ENCODE data around the gene THAP12.
A peak's percentile ranks its signal among the peaks of the same experiment; 100 is the strongest.
"Not testable (repeated sequence)": the region's sequence is repeated elsewhere in the genome, so short reads cannot be mapped to it uniquely, and the experiment has no call there.

Gene THAP12

GRCh38 chr11:76380977-76381719 is at the start of gene THAP12, which contains the start of gene GVQW3:
Gene THAP12, minus strand, starts transcription at chr11:76381132. Its CDS starts 296 bp downstream, at chr11:76380836.
Gene GVQW3, plus strand, starts transcription at chr11:76381323. Its CDS starts 506 bp downstream, at chr11:76381829.
- DNase-seq, result peak; percentile 95

GRCh38 chr11:76426660-76427059 is 45.7 kb upstream of the THAP12 start:
- DNase-seq, result no peak

GRCh38 chr11:76424891-76425290 is 44.0 kb upstream of the THAP12 start:
- no peak for DNase-seq

- no peak for DNase-seq
Measured at GRCh38 chr11:76424379-76424778, 43.4 kb upstream of the THAP12 start.

- DNase-seq, result no peak
Measured at GRCh38 chr11:76419896-76420295, 39.0 kb upstream of the THAP12 start.

GRCh38 chr11:76415073-76415472 is 34.1 kb upstream of the THAP12 start:
- no peak for DNase-seq

- peak; percentile 10 for DNase-seq
Measured at GRCh38 chr11:76410851-76411357, 30.0 kb upstream of the THAP12 start.

- peak; percentile 58 for DNase-seq
Measured at GRCh38 chr11:76408171-76408965, 27.4 kb upstream of the THAP12 start.

- DNase-seq, result no peak
Measured at GRCh38 chr11:76406359-76406758, 25.4 kb upstream of the THAP12 start.

GRCh38 chr11:76401484-76401883 is 20.6 kb upstream of the THAP12 start:
- not testable (repeated sequence) for DNase-seq

GRCh38 chr11:76400967-76401366 is 20.0 kb upstream of the THAP12 start:
- DNase-seq, result no peak

GRCh38 chr11:76397383-76397782 is 16.5 kb upstream of the THAP12 start:
- DNase-seq, result no peak

GRCh38 chr11:76395296-76395695 is 14.4 kb upstream of the THAP12 start:
- DNase-seq, result no peak

GRCh38 chr11:76394411-76394810 is 13.5 kb upstream of the THAP12 start:
- DNase-seq, result no peak

GRCh38 chr11:76392870-76393269 is 11.9 kb upstream of the THAP12 start:
- no peak for DNase-seq

GRCh38 chr11:76391811-76392475 is 11.0 kb upstream of the THAP12 start:
- DNase-seq, result no peak

- DNase-seq, result no peak
Measured at GRCh38 chr11:76391021-76391420, 10.1 kb upstream of the THAP12 start.

- DNase-seq, result no peak
Measured at GRCh38 chr11:76388408-76388807, 7.5 kb upstream of the THAP12 start.

GRCh38 chr11:76385903-76386302 is 5.0 kb upstream of the THAP12 start:
- DNase-seq, result peak; percentile 18

GRCh38 chr11:76382209-76382608 is 1.3 kb upstream of the THAP12 start:
- DNase-seq, result no peak

- DNase-seq, result peak; percentile 7
Measured at GRCh38 chr11:76380159-76380976, 564 bp downstream of the THAP12 start.

GRCh38 chr11:76379807-76380158 is 1.1 kb downstream of the THAP12 start:
- no peak for DNase-seq
